RPMI7951 (cell line): ENCODE data around the gene ATP11A. TPM values are rescaled to one million over a fixed set of nuclear protein-coding genes. Genes with fewer than 3 reads are reported as not detected.
"Not testable (repeated sequence)": the region's sequence is repeated elsewhere in the genome, so short reads cannot be mapped to it uniquely, and the experiment has no call there.

Experiments
- DNase-seq: peaks from one replicate; pipeline ENCODE4 v3.0.0-alpha.2; 2012; ENCODE audit warnings: low read depth
- total RNA-seq: library from RNA; depleted of rRNA; stranded (reverse); fragments of >200 nt; shearing (Covaris generic); gene quantifications from 2 replicates; pipeline ENCODE4 v1.2.3, GENCODE V29; 2014

Gene ATP11A
- total RNA-seq, 1 experiment from 2014 or later: 2.2 TPM

DNA sequence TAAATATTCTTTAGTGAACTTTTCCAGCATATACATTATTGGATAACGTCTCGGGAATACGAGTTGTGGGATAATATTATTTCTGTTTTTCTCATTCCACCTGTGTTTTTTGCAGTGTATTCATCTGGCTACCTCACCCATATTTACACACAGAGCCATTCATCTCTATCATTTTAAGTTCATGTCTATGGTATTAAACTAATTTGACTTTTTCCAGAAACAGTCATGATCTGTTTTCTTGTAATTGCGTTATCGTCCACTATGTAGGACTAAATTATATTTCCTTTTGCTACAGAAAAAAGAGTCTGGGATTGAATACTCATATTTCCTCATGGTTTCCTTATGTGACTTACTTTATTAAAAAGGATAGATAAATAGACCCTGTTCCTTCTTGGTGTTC lies 2.7 kb downstream of the ATP11A start:
- no peak for DNase-seq

- no peak for DNase-seq
Observed at GRCh38 chr13:112693831-112694497, 4.1 kb downstream of the ATP11A start.

DNA sequence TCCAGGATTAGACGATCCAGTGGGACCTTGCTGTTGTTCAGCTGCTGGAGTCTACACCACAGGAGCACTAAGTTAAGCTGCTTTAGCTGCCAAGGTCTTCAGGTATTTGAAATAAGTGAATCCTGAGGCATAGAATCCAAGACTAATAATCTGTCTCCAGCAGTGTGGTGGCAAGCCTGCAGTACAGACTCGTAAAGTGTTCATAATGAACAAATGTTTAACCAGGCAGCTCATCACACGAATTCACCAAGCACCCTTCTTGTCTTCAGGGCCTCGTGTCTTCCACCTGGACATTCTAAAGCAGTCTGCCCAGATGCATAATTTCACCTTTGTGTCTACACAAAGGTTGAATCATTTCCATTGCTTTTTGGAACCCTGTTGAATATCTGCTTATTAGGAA lies 5.3 kb downstream of the ATP11A start:
- DNase-seq: no peak

DNA sequence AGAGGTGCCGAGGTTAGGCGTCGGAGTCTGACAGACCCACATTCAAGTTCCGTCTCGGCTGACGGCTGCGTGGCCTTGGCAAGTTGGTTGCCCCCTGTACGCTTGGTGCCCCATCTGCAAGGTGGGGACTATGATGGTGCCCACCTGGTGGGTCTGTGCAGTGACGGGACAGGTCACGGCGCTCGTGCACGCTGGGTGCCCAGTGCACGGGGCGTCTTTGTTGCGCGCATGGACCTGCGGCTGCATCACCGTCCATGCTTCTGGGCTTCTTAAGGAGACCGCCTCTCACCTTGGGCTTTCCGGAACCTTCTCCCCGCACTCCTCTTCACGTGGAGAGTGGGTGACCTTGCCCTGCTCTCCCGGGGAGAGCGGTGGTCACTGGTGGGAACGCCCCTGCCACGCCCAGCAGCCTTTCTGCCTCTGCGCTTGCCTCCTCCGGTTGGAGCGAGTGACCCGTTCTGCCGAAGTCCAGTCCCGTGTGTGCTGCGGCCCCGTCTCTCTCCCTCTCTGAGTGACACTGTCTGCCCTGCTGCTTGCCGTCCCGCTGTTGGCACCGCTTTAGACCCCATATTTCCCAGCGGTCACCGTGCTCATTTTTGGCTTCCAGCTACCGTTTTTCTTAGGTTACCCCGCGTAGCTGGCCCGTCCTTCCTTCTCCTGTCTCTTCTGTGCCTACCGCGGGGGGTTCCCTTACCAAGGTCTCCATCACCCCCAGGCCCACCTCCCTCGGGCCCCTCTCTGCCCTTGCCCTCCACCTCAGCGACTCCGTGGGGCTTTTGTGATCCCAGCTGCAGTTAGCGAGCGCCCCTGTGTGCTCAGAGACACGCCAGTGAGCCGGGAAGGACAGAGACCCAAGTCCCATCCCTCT lies 6.4 kb downstream of the ATP11A start:
- DNase-seq: no peak

DNA sequence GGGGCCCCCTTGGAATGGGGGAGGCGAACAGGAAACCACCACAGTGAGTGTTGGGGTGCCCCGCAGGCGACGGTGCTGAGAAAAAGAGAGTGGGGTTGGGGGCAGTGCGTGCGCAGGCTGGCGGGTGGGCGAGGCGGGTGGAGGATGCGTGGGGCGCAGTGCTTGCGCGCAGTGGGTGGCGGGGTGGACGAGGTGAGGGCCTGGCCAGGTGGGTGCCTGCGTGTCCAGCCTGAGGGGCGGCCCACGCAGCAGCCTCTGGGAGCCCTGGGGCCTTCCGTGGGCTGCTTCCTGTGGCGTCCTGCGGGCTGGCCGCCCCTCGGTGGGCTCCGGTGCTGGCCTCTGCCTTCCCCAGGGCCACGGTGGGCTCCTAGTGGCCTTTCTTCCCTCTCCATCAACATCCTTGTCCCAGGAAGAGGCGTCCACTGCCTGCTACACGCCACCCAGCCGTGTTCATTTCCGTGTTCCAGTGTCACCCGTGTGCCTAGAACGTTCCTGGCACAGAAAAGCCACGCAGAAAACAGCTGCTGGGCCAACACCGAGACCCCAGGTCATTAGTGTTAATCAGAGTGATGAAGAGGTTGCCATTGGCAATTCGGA lies 7.1 kb downstream of the ATP11A start:
- no peak for DNase-seq

DNA sequence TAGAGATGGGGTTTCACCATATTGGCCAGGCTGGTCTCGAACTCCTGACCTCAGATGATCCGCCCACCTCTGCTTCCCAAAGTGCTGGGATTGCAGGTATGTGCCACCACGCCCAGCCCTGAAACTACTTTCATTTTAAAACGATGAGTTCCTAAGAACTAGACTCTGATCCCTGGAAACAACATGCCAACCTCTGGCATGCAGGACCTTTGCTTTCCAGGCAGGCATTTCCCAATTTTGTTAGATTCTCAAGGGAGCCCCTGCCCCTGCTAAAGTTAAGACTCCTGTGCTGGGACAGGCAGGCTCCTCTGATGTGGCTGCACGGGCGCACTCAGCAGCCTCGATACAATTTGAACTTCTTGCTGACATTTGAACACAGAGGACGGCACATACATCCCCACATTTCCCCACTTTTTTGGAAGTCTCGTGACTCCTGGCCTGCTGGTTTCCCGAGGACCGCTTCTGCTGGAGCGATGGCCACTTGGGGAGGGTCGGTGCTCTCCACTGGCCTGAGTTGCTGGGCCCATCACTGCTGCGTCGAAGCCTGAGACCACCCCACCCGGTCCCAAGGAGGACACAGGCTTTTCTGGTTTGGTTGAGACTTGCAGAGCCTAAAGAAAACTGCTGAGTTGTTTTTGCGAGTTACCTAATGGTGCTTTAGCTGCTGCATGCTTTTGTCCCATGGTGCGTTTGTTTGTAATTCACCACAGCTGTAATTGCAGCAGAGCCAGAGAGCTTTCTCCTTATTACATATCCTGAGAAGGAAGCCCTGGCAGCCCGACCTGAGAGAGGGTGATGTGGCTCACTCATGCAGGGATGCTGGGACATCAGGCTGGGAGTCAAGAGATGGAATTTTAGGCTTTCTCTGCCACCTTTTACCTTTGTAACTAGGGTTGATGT lies 8.2 kb downstream of the ATP11A start:
- no peak for DNase-seq

DNA sequence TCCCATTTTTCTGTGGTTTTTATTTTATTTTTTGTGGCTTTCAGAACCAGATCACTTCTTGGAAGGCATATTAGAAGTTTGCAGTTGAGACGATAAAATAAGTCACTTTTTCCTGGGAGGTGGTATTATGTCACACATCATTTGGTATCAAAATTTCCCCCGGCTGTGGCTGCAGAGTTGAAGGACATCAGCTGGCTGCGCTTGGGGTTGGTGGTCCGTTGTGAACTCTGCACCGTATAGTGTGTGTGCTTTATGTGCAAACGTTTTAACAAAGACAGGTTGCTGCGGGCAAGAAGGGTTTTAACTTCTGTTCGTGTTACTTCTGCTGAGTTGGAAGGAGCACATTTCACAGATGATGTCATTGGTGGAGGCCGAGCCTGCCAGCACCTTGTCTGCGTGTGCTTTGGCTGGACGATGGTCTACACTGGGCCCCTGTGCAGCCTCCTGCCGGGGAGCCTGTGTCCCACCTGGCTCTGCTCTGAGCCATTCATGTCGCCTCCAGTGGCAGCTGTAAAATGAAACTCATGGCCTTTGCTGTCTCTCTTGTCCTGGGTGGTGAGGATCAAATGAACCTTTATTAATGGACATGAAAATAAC lies 9.6 kb downstream of the ATP11A start:
- no peak for DNase-seq

DNA sequence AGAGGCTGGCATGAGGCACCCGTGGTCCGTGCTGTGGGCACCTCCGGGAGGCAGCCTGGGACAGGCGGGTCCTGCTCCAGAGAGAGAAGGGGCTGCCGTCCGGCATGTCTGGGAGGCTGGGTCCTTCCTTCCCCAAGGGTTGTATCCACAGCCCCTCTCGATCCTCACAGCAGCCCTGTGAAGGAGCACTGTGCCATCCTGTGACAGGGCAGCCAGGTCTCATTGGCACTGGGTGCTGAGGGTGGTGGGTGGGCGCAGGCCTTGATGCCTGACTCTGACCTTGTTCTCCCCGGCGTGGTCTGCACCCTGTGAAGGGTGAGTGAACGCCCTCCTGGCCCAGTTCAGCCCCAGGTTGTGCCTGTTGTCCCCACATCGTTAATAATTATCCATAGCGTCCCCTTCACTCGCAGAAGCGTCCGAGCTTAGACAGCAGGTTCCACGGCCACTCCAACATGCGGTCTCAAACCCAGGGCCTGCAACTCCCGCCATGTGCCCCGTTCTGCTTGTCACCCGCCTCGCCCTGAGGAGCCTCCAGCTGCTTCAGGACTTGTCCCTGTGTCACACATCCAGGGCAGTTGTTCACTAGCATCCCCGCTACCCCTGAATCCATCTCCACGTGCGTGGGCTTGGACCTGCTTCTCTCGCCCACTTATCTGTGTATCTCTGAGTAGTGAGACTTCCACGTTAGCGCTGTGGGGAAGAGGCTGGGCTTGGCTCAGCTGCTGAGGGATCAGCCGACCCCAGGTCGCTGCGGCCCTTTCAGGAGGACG lies 10.6 kb downstream of the ATP11A start:
- no peak for DNase-seq

- DNase-seq: no peak
Observed at GRCh38 chr13:112702341-112702985, 12.6 kb downstream of the ATP11A start.

- no peak for DNase-seq
Observed at GRCh38 chr13:112702986-112703379, 13.1 kb downstream of the ATP11A start.

GRCh38 chr13:112703449-112704284 lies 13.8 kb downstream of the ATP11A start:
- no peak for DNase-seq

DNA sequence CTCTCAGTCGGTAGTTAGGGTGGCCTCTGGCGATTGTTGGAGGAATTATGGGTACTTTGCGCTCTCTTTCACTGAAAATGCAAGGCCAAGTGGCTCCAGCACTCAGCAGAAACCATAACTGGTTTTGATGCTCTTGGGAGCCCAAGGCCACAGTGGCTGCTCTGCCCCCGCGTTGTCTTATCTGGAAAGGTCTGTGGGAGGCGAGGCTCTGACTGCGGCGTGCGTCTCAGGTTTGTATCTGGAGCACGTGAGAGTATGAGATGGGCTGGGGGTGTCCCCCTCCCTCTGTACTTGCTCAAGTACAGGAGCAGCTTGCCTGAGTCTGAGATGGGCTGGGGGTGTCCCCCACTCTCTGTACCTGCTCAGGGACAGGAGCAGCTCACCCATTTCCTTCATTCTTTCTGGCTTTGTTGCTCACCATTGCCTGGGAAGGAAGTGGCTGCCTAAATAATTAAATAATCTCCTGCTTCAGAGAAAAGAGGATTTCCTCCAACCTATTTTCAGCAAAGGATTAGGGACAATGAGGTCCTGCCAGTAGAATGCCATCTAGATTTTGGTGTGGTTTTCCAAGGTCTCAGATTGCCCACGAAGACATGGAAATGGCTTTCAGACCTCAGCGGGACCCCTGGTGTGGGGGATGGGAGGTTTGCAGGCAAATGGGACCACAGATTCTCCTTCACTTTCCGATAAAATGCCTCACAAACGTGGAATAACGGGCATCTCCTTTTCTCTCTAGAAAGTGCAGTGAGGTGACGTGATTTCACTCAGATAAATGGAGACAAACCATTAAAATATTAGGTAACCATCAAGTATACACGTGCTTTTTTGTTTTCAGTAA lies 14.7 kb downstream of the ATP11A start:
- DNase-seq: no peak

DNA sequence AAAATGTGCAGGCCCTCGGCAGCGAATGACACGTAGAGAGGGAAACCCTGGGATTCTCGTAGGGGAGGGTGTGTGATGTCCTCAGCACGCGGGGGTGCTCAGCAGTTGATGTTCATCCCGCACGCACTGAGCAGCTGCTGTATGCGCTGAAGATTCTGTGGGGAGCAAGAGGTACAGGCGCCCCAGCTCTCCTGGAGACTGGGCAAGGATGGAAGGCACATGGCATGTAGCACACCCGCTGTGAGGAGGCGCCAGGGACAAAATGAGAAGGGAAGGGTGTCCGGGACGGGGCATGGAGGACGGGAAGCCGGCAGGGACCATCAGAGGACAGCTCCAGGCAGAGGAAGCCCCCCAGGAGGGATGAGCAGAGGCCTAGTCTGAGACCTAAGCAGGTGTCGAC lies 15.4 kb downstream of the ATP11A start:
- no peak for DNase-seq

DNA sequence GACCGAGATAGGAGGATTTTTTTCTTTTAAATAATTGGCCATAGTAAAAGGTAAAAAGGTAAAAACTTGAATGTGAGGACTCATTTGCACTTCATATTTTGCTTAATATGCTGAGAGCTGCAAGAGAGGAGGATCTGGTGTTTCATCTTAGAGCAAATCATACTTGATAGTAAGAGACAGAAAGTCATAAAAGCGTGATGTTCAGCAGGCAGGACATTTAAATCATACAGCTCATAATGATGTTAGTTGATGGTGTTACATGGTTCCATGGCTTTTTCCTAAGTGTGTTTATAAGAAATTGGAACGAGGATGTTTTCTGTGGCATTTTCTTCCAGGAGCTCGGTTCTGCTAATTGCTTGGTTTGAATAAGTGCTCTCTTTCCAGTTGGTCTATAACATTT lies 16.3 kb downstream of the ATP11A start:
- DNase-seq: no peak

DNA sequence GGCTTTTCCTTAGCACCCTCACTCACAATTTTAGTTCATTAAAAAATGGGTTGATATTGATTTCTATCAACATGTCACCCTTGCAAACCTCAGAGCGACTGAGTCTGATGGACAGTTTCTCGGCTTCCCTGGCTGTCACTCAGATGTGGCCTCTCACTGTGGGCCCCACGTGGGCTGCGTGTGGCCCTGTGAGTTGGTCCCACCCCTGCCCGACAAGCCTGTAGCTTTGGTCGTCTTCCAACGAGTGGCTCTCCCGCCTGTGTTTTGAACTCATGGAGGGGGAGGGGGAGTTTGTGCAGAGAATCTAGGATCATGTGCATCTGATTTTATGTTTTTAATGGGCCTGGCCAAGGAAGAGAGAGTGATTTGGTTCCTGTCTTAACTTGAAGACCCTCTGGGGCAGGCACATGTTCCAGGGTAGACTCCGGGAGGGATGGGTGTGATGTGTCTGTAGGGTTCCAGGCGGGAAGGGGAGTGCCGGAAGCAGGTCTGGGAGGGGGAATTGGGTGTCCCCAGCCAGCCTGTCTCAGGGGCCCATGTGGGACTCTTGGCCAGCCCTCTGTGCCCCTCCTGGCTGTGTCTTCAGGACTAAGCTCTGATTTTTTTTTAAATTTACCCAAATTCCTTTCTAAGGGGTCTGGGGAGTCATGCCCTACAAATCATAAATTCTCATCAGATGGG lies 18.9 kb downstream of the ATP11A start:
- DNase-seq: no peak

DNA sequence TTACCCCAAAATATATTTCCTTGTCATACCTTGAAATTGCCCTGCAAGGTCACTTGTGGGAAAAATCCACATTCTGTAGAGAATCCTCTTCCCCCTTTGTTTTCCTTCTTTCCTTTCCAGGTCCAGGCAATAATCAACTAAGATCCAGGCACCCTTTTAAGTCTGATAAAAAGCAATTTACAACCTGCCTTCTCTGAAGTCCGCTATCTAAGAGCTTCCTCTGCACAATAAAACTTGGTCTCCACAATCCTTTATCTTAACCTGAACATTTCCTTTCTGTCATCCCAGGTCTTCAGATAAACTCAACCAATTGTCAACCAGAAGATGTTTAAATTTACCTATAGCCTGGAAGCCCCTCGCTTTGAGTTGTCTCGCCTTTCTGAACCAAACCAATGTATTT lies 19.5 kb downstream of the ATP11A start:
- not testable (repeated sequence) for DNase-seq
